Gastrocnemius medialis (tissue), 4 donors: ENCODE measurements around the gene TMED3. TPM values are rescaled to one million over a fixed set of nuclear protein-coding genes. Genes with fewer than 3 reads are reported as not detected.

Experiments used
- ATAC-seq, 2 donors: fragments of 150-250 bp; one replicate each; pipeline ENCODE4 v1.9.1; 2016
- DNase-seq, 2 donors: peaks; one replicate each; pipeline ENCODE4 v3.0.0-alpha.2; 2019
- H3K27ac ChIP-seq, 4 donors: fragments of 200-600 bp; sonication (generic); 1 replicate in 1 of 4; 2 replicates in 3 of 4; pipeline ENCODE4 v1.5.1; 2016 to 2018; ENCODE audit warnings: mild to moderate bottlenecking in 2 of 4, moderate library complexity in 1 of 4
- H3K27me3 ChIP-seq, 3 donors: fragments of 200-600 bp; sonication (generic) in 2 of 3; 1 replicate in 1 of 3; 2 replicates in 2 of 3; pipeline versions ENCODE4 v1.5.1 to v1.6.0; 2016 to 2019; ENCODE audit warnings: mild to moderate bottlenecking in 1 of 3, moderate library complexity in 1 of 3
- H3K36me3 ChIP-seq, 2 donors: fragments of 200-600 bp; sonication (generic) in 1 of 2; one replicate each; pipeline ENCODE4 v1.5.1; 2017 to 2018
- H3K4me1 ChIP-seq, 2 donors: fragments of 200-600 bp; sonication (generic) in 1 of 2; one replicate each; pipeline ENCODE4 v1.5.1; 2016 to 2017; ENCODE audit warnings: mild to moderate bottlenecking in 2 of 2
- H3K4me3 ChIP-seq, 4 donors: fragments of 200-600 bp; sonication (generic) in 3 of 4; 1 replicate in 1 of 4; 2 replicates in 3 of 4; pipeline ENCODE4 v1.5.1; 2016 to 2019; ENCODE audit warnings: mild to moderate bottlenecking in 2 of 4
- H3K9me3 ChIP-seq, 3 donors: fragments of 200-600 bp; sonication (generic) in 2 of 3; 1 replicate in 1 of 3; 2 replicates in 2 of 3; pipeline ENCODE4 v1.5.1; 2016 to 2019
- POLR2A ChIP-seq, 2 donors: fragments of 450-650 bp; IDR thresholded peaks; one replicate each; pipeline ENCODE4 v1.6.1; 2017; ENCODE audit warnings: antibody characterized with exemption in 2 of 2, mild to moderate bottlenecking in 2 of 2, moderate library complexity in 2 of 2
- in situ Hi-C, 4 donors: fragments of 200-750 bp; cut with MboI; loops; one replicate each; pipeline versions ENCODE4 v1.15.0 to v1.8.0; 2017; ENCODE audit warnings: low sequenced_read_pairs in 4 of 4
- intact Hi-C: fragments of 100-400 bp; cut with DNase I; formaldehyde crosslinking; loops from one replicate; pipeline ENCODE4 v1.15.1; 2023; ENCODE audit warnings: low total_unique reads
- total RNA-seq, 4 donors: library from RNA; depleted of rRNA; stranded (reverse); fragments of >200 nt; gene quantifications; one replicate each; pipeline versions ENCODE4 v1.1.0 to v1.2.3, GENCODE V29; 2016
- TF ChIP-seq, protein P1 (sequence below), 5 experiments: fragments of 450-650 bp in 3 of 5; fragments of 200-600 bp in 2 of 5; sonication (generic) in 2 of 5; IDR thresholded peaks in 4 of 5; conservative IDR thresholded peaks in 1 of 5; 1 replicate in 4 of 5; 2 replicates in 1 of 5; pipeline ENCODE4 v1.5.1; 2016 to 2019; ENCODE audit warnings: antibody characterized with exemption in 5 of 5, mild to moderate bottlenecking in 3 of 5, moderate library complexity in 3 of 5

The TMED3 gene
- total RNA-seq: 1 to 10 TPM; 1.3 to 7.0 (median 5.4) TPM

DNA sequence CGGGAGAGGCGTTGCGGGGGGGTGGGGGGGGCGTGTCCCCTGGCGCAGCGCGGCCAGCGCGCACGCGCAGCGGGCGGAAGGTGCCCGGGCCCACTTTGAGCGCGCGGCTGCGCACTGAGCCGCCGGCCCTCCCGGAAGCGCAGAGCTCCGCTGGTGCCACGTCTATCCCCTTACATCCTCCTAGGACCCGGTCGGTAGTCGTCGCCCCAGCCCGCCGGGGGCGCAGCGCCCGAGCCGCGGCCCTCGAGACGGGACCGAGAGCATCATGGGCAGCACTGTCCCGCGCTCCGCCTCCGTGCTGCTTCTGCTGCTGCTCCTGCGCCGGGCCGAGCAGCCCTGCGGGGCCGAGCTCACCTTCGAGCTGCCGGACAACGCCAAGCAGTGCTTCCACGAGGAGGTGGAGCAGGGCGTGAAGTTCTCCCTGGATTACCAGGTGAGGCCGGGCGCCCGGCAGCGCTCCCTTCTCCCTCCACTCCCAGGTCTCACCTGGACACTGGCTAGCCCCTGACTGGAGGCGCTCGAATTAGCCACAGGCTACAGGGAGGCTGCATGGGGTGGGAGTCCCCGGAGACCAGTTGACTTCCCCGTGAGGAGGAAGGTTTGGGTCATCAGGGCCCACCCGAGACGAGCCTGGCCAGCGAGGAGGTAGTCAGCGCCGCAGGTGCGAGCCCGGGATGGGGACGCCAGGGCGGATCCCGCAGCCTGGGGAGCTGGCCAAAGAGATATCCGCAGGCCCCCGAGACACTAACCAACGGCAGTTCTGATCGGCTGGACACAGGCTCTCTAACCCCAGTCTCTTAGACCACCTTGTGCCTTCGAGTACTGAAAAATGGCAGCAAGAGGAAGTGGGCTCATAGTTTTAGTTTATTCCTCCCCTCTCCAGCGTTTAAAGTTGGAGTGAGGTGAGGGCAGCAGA lies at the start of gene TMED3:
TSS of gene TMED3 (plus strand) at position 128 of the 916 bp plus-strand sequence. CDS start at position 266, 138 bp downstream.
- Histone ChIP-seq H3K9me3 (no peaks in the 10 kb centered on the region), H3K4me3 (peak within 1 kb of the TSS; percentile 55 to 59 (median 58)), H3K27me3 (peaks cover 13 to 33% (median 18%) of the 10 kb centered on the region in 3 donors), H3K27ac (no peak within 1 kb of the TSS), H3K4me1 (peaks cover 11 to 12% of the 10 kb centered on the region in 2 donors), H3K36me3 (no peaks in the 10 kb centered on the region)
- DNase-seq: no peak
- no peak for ATAC-seq
- no peak for TF ChIP-seq POLR2A (IDR thresholded peaks at IDR 0.05)
- TF ChIP-seq, protein P1, sequence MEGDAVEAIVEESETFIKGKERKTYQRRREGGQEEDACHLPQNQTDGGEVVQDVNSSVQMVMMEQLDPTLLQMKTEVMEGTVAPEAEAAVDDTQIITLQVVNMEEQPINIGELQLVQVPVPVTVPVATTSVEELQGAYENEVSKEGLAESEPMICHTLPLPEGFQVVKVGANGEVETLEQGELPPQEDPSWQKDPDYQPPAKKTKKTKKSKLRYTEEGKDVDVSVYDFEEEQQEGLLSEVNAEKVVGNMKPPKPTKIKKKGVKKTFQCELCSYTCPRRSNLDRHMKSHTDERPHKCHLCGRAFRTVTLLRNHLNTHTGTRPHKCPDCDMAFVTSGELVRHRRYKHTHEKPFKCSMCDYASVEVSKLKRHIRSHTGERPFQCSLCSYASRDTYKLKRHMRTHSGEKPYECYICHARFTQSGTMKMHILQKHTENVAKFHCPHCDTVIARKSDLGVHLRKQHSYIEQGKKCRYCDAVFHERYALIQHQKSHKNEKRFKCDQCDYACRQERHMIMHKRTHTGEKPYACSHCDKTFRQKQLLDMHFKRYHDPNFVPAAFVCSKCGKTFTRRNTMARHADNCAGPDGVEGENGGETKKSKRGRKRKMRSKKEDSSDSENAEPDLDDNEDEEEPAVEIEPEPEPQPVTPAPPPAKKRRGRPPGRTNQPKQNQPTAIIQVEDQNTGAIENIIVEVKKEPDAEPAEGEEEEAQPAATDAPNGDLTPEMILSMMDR (IDR thresholded peaks at IDR 0.05 in 4 of 5, conservative IDR thresholded peaks at IDR 0.05 in 1 of 5): no peak
- intact Hi-C loops: no loop called here
- in situ Hi-C loops: no loop called here

DNA sequence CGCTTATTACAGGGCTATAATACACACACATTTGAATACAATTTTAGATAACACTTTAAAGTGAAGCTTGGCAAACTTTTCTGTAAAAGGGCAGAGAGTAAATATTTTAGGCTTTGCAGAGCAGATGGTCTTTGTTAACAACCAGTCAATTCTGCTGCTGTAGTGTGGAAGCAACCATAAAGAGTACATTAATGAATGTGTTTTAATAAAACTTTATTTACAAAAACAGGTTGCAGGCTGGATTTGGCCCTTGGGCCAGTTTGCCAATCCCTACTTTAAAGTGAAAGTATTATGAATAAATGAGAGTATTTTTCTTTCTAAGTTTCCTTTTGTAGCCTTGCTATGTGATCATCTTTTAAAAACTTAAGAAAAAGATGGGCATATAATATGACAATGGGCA lies 49.1 kb upstream of the TMED3 start:
- in situ Hi-C loops: no loop called here
- ATAC-seq: no peak

DNA sequence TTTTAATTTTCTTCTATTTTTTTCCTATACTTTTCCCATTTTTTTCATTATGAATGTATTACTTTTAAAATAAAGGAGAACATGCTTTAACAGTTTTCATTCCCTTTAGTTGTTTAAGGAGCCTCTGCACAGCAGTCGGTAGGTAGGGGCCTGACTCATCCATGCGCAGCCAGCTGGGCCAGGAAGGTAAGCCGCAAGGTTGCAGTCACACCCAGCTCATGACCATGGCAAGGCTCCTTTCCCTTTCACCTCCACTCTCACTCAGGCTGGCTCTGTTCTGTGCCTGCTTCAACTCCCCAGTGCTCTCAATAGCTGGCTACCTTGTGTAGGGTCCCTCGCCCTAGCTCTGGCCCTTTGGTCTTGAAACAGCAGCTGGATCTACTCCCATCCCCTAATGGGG lies 45.7 kb upstream of the TMED3 start:
- no peaks in the 10 kb centered on the region for H3K9me3 ChIP-seq
- no peaks in the 10 kb centered on the region for H3K4me1 ChIP-seq
- in situ Hi-C loops (no loop called here), intact Hi-C loops (no loop called here)
- H3K27me3 ChIP-seq: no peaks in the 10 kb centered on the region
- H3K27ac ChIP-seq: no peak overlapping the region
- DNase-seq (no peak), ATAC-seq (no peak)
- no peak overlapping the region for H3K4me3 ChIP-seq
- H3K36me3 ChIP-seq: no peaks in the 10 kb centered on the region
- TF ChIP-seq, protein P1 (IDR thresholded peaks at IDR 0.05 in 4 of 5, conservative IDR thresholded peaks at IDR 0.05 in 1 of 5): no peak
- no peak for TF ChIP-seq POLR2A (IDR thresholded peaks at IDR 0.05)

More for the DNA sequence above, 49.1 kb upstream of the TMED3 start:
- no peaks in the 10 kb centered on the region for H3K36me3 ChIP-seq
- no peaks in the 10 kb centered on the region for H3K4me1 ChIP-seq
- H3K4me3 ChIP-seq: no peak overlapping the region
- no peak for TF ChIP-seq POLR2A (IDR thresholded peaks at IDR 0.05)
- TF ChIP-seq, protein P1 (IDR thresholded peaks at IDR 0.05 in 4 of 5, conservative IDR thresholded peaks at IDR 0.05 in 1 of 5): no peak
- no peaks in the 10 kb centered on the region for H3K27me3 ChIP-seq
- H3K9me3 ChIP-seq: no peaks in the 10 kb centered on the region
- intact Hi-C loops: no loop called here
- no peak overlapping the region for H3K27ac ChIP-seq
- no peak for DNase-seq

DNA sequence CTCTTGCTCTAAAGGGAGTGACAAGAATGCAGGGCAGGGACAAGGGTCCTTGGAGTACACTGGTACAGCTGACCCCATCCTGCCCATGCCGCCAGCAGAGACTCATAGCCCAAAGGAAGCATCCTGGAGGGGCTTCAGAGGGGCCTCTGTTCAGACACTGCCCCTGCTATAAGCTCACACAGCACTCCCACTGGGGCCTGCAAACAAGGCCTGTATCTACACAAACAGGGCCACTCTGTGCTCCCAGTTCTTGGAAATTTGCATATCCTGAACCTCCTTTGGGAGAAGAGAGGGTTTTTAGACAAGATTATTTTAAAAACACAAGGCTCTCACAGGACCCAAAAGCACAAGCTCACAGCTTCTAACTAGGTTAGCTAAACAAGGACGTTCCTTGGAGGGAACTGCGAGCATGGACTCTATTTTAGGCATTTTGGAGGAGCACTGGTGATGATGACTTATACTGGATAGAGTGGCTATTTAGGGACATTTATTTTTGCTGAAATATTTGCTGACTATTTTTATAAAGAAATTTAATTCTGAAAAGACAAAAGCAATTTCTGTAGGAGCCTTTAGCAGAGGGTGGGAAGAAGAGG lies 44.8 kb upstream of the TMED3 start:
- intact Hi-C loops (no loop called here), in situ Hi-C loops (no loop called here)
- H3K4me3 ChIP-seq: no peak overlapping the region
- H3K9me3 ChIP-seq: no peaks in the 10 kb centered on the region
- ATAC-seq: no peak
- no peak for DNase-seq
- H3K4me1 ChIP-seq: no peaks in the 10 kb centered on the region
- H3K27ac ChIP-seq: no peak overlapping the region
- no peaks in the 10 kb centered on the region for H3K36me3 ChIP-seq
- TF ChIP-seq POLR2A (IDR thresholded peaks at IDR 0.05): no peak
- TF ChIP-seq, protein P1 (IDR thresholded peaks at IDR 0.05 in 4 of 5, conservative IDR thresholded peaks at IDR 0.05 in 1 of 5): no peak
- no peaks in the 10 kb centered on the region for H3K27me3 ChIP-seq
